GM10248 (cell line): ENCODE data around the gene PPP1R14C.

Experiments
- CTCF ChIA-PET: fragments of 300-600 bp; sonication (Branson Sonifier 250); formaldehyde crosslinking; extraction: SDS; loops from one replicate; lab custom pipeline; 2021; ENCODE audit warnings: antibody characterized with exemption; lab: Yijun Ruan, JAX
- POLR2A ChIA-PET: fragments of 350-650 bp; sonication (Branson Sonifier 250); formaldehyde crosslinking; extraction: SDS; loops from one replicate; lab custom pipeline; 2020; ENCODE audit warnings: antibody characterized with exemption; lab: Yijun Ruan, JAX
- DNase-seq: peaks from one replicate; pipeline ENCODE4 v3.0.0; 2012; ENCODE audit errors: extremely low spot score
- CTCF ChIP-seq: IDR thresholded peaks from 2 replicates; pipeline ENCODE4 v1.5.1; 2012; ENCODE audit warnings: mild to moderate bottlenecking, low read depth; ENCODE audit errors: extremely low read depth, missing control alignments, control extremely low read depth

PPP1R14C gene

GRCh38 chr6:150297327-150298029, 154.6 kb downstream of the PPP1R14C start:
- POLR2A ChIA-PET = no interaction called here
- no peak for TF ChIP-seq CTCF
- CTCF ChIA-PET = interaction anchor here (2.4 kb wide), 1 partner anchor 11 kb away, joined by 5 read pairs; no protein-coding TSS in a partner anchor
- DNase-seq = no peak

- ChIA-PET POLR2A (no interaction called here), CTCF (interaction anchor here (2.4 kb wide), 1 partner anchor 11 kb away, joined by 5 read pairs; no protein-coding TSS in a partner anchor)
- no peak for TF ChIP-seq CTCF
- no peak for DNase-seq
Measured at GRCh38 chr6:150298030-150298380, 155.2 kb downstream of the PPP1R14C start.

DNA sequence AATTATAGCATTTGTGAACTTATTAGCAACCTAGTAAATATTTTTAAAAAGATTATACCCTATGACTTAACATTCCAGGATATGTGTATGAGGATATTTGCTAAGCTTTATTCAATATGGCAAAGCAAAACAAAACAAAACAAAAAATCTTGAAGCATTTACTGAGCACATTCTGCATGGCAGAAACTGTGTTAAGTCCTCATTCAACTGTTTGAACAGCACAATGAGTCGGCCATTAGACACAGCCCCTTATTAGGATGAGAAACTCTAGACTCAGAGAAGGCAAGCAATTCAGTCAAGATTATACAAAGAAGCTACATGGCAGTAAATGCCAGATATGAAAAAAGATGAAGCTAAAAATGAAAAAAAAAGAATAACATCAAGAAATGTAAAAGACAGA, 155.8 kb downstream of the PPP1R14C start:
- DNase-seq = no peak
- POLR2A ChIA-PET = no interaction called here
- TF ChIP-seq CTCF = no peak
- CTCF ChIA-PET = interaction anchor here (2.4 kb wide), 1 partner anchor 12 kb away, joined by 5 read pairs; no protein-coding TSS in a partner anchor
